A549 (cell line): ENCODE results near the gene RPP25L. TPM values are rescaled to one million over a fixed set of nuclear protein-coding genes. Genes with fewer than 3 reads are reported as not detected.
A peak's percentile ranks its signal among the peaks of the same experiment; 100 is the strongest.

Experiments
- ATAC-seq, 2 experiments: fragments of 200-7000 bp in 1 of 2; fragments of >200 bp in 1 of 2; cut with Nextera tagmentation in 1 of 2; cut with Tn5 transposase in 1 of 2; 3 replicates each; pipeline versions ENCODE4 v1.8.0 to v1.9.1; 2018 to 2020; ENCODE audit warnings: mild to moderate bottlenecking in 1 of 2, moderate library complexity in 1 of 2
- CTCF ChIA-PET: fragments of 300-600 bp; sonication (Branson Sonifier 250); formaldehyde crosslinking; extraction: SDS; loops from one replicate; lab custom pipeline; 2021; ENCODE audit warnings: antibody characterized with exemption, inconsistent platforms; lab: Yijun Ruan, JAX
- POLR2A ChIA-PET: fragments of 350-600 bp; formaldehyde crosslinking; extraction: SDS; loops from one replicate; lab custom pipeline; 2021; ENCODE audit warnings: antibody characterized with exemption, inconsistent platforms; lab: Yijun Ruan, JAX
- DNase-seq, 2 experiments: peaks; one replicate each; pipeline versions ENCODE4 v3.0.0 to v3.0.0-alpha.2; 2011 to 2016; ENCODE audit warnings: low read depth in 1 of 2, low spot score in 1 of 2
- FAIRE-seq: peaks from 2 replicates; lab custom pipeline; 2011; peaks lifted over from hg19 to GRCh38; lab: Jason Lieb, UNC
- H3K27ac ChIP-seq, 2 experiments: fragments of >200 bp; sonication (Bioruptor Twin); formaldehyde crosslinking; 3 replicates each; pipeline ENCODE4 v1.5.1; 2016 to 2017
- H3K4me1 ChIP-seq: fragments of >200 bp; sonication (Bioruptor Twin); formaldehyde crosslinking; 3 replicates; pipeline ENCODE4 v1.6.1; 2016
- H3K4me2 ChIP-seq: fragments of >200 bp; sonication (Bioruptor Twin); formaldehyde crosslinking; 3 replicates; pipeline ENCODE4 v1.6.1; 2016
- H3K4me3 ChIP-seq: fragments of >200 bp; sonication (Bioruptor Twin); formaldehyde crosslinking; 3 replicates; pipeline ENCODE4 v1.5.1; 2016
- H3K9me3 ChIP-seq: fragments of >200 bp; sonication (Bioruptor Twin); formaldehyde crosslinking; 3 replicates; pipeline ENCODE4 v1.6.1; 2016
- ATOH8 ChIP-seq: fragments of 250-450 bp; sonication (Bioruptor Pico); IDR thresholded peaks from 2 replicates; pipeline ENCODE4 v1.5.0; 2020; ENCODE audit warnings: low read depth, mild to moderate bottlenecking, moderate library complexity
- CHD2 ChIP-seq: fragments of 150-350 bp; IDR thresholded peaks from 2 replicates; pipeline ENCODE4 v1.6.1; 2014; ENCODE audit warnings: low read length; ENCODE audit not compliant: partially characterized antibody
- ELK1 ChIP-seq: fragments of 150-350 bp; IDR thresholded peaks from 2 replicates; pipeline ENCODE4 v1.6.1; 2014; ENCODE audit warnings: low read depth, mild to moderate bottlenecking, low read length
- ESRRA ChIP-seq: fragments of 150-350 bp; IDR thresholded peaks from 2 replicates; pipeline ENCODE4 v1.6.1; 2014; ENCODE audit warnings: mild to moderate bottlenecking, low read length, borderline replicate concordance
- FOSL2 ChIP-seq, 2 experiments: fragments of 450-650 bp in 1 of 2; fragments of >200 bp in 1 of 2; sonication (Bioruptor Twin) in 1 of 2; formaldehyde crosslinking; IDR thresholded peaks; 2 replicates each; pipeline versions ENCODE4 v1.5.0 to v1.6.1; 2016 to 2020; ENCODE audit warnings: mild to moderate bottlenecking in 1 of 2, moderate library complexity in 1 of 2
- HMGXB4 ChIP-seq: fragments of 250-450 bp; sonication (Bioruptor Pico); IDR thresholded peaks from 2 replicates; pipeline ENCODE4 v1.5.0; 2021; ENCODE audit warnings: mild to moderate bottlenecking, moderate library complexity, borderline replicate concordance
- JUN ChIP-seq, 2 experiments: fragments of >200 bp; sonication (Bioruptor Twin); formaldehyde crosslinking; IDR thresholded peaks; 2 replicates in 1 of 2; 3 replicates in 1 of 2; pipeline ENCODE4 v1.6.1; 2016 to 2017
- JUNB ChIP-seq: fragments of >200 bp; sonication (Bioruptor Twin); formaldehyde crosslinking; IDR thresholded peaks from 2 replicates; pipeline ENCODE4 v1.6.1; 2016
- MAZ ChIP-seq: fragments of 150-350 bp; IDR thresholded peaks from 2 replicates; pipeline ENCODE4 v1.6.1; 2014; ENCODE audit warnings: antibody characterized with exemption, low read depth, low read length, borderline replicate concordance
- NPAS2 ChIP-seq: fragments of 250-450 bp; sonication (Bioruptor Pico); IDR thresholded peaks from 2 replicates; pipeline ENCODE4 v1.8.0; 2022; ENCODE audit warnings: mild to moderate bottlenecking, moderate library complexity, borderline replicate concordance
- PHF8 ChIP-seq: fragments of 200-600 bp; sonication (generic); IDR thresholded peaks from 2 replicates; pipeline ENCODE4 v1.6.1; 2016; ENCODE audit warnings: low read depth, mild to moderate bottlenecking, antibody characterized with exemption, moderate library complexity, borderline replicate concordance
- POLR2AphosphoS2 ChIP-seq: conservative IDR thresholded peaks from 2 replicates; pipeline ENCODE4 v1.6.1; 2012; ENCODE audit warnings: low read length, improper control_type of control experiment, inconsistent platforms
- RCOR1 ChIP-seq: fragments of 150-350 bp; IDR thresholded peaks from 2 replicates; pipeline ENCODE4 v1.6.1; 2014; ENCODE audit warnings: antibody characterized with exemption, low read length, low read depth
- REST ChIP-seq: fragments of 200-600 bp; sonication (generic); IDR thresholded peaks from 2 replicates; pipeline ENCODE4 v1.6.1; 2016; ENCODE audit warnings: antibody characterized with exemption, mild to moderate bottlenecking, moderate library complexity
- RFX5 ChIP-seq: fragments of 450-650 bp; IDR thresholded peaks from 2 replicates; pipeline ENCODE4 v1.7.1; 2014; ENCODE audit warnings: antibody characterized with exemption, mild to moderate bottlenecking, moderate library complexity
- RNF2 ChIP-seq: fragments of 200-600 bp; sonication (generic); IDR thresholded peaks from 2 replicates; pipeline ENCODE4 v1.6.1; 2016; ENCODE audit warnings: low read depth, mild to moderate bottlenecking, antibody characterized with exemption, moderate library complexity, borderline replicate concordance
- ZC3H11A ChIP-seq: fragments of 450-650 bp; IDR thresholded peaks from 2 replicates; pipeline ENCODE4 v1.6.1; 2014; ENCODE audit warnings: antibody characterized with exemption, mild to moderate bottlenecking
- WGBS: methylation state at CpG from one replicate; pipeline ENCODE4 v1.1.6; 2017; ENCODE audit errors: missing lambda C conversion rate; 5-methylcytosine and 5-hydroxymethylcytosine counted together
- polyA plus RNA-seq, 4 experiments: library from polyadenylated mRNA; depleted of rRNA in 3 of 4; stranded (reverse); fragments of >200 nt; fragmentation: RNase III in 1 of 4; extraction: RNeasy Plus Mini Kit Qiagen cat#74134 plus additional on column Dnase treatment in 1 of 4; gene quantifications; 2 replicates in 3 of 4; 3 replicates in 1 of 4; pipeline ENCODE4 v1.2.3, GENCODE V29; 2011 to 2017

The RPP25L gene
- polyA plus RNA-seq, 2 of the 4 experiments (the other 2 are of a cell fraction): 40.8 to 41.7 TPM

- TF ChIP-seq PHF8 (no peak), JUNB (no peak), NPAS2 (CRISPR knock-in tag) (no peak), RFX5 (no peak), ZC3H11A (no peak), MAZ (no peak), ESRRA (no peak), FOSL2 (IDR thresholded peaks at IDR 0.05) (no peak), FOSL2 (CRISPR knock-in tag; IDR thresholded peaks at IDR 0.05) (no peak), CHD2 (no peak), ELK1 (no peak), POLR2AphosphoS2 (no peak)
Measured at GRCh38 chr9:34629491-34629808, 17.6 kb upstream of the RPP25L start (continued).

- ATAC-seq: peak; percentile 73 to 85
- peak within 1 kb of the TSS; percentile 49 for H3K4me3 ChIP-seq
- H3K27ac ChIP-seq: peak within 1 kb of the TSS; percentile 3 to 61; a peak in 3 of 6 replicates
- no peaks in the 10 kb centered on the region for H3K9me3 ChIP-seq
- no peak for TF ChIP-seq ATOH8
- TF ChIP-seq, all 56 proteins: peak for 0
- CTCF ChIA-PET: interaction anchor here (1.3 to 13.3 kb wide), 5 partner anchors 9 to 81 kb away, joined by 4 to 429 read pairs (median 6); partner anchors contain the start of genes DCTN3, RPP25L and SIGMAR1
- no peak for FAIRE-seq
- POLR2A ChIA-PET: interaction anchor here (1.2 kb wide), 1 partner anchor 8 kb away, joined by 3 read pairs; no protein-coding TSS in a partner anchor
- H3K4me1 ChIP-seq: peaks cover 13% of the 10 kb centered on the region; the same call in 1 of the 3 replicates
- WGBS: 8% methylated on average over 38 of the region's 69 CpGs
- DNase-seq: no peak
- H3K4me2 ChIP-seq: peak within 1 kb of the TSS; percentile 95
Measured at GRCh38 chr9:34628656-34629490, 17.0 kb upstream of the RPP25L start, which contains the start of gene ARID3C. TSS of gene ARID3C (minus strand) at chr9:34629066. CDS start at chr9:34628014, 1,052 bp downstream.

- no peak for TF ChIP-seq FOSL2 (IDR thresholded peaks at IDR 0.05)
- no peak for TF ChIP-seq FOSL2 (CRISPR knock-in tag; IDR thresholded peaks at IDR 0.05)
- Histone ChIP-seq H3K27ac (no peak overlapping the region), H3K4me2 (peak overlapping the region; percentile 95), H3K4me3 (peak overlapping the region; percentile 49), H3K9me3 (no peaks in the 10 kb centered on the region), H3K4me1 (peaks cover 13% of the 10 kb centered on the region; the same call in 1 of the 3 replicates)
- POLR2A ChIA-PET: no interaction called here
- no peak for FAIRE-seq
- CTCF ChIA-PET: interaction anchor here (0.7 to 13.3 kb wide), 3 partner anchors 17 to 37 kb away, joined by 3 to 429 read pairs (median 4); partner anchors contain the start of gene RPP25L
- peak in 1 of 2 experiments; percentile 3; a peak in 1 of 6 replicates for ATAC-seq
- DNase-seq: no peak
- WGBS: 51% methylated on average over 19 of the region's 20 CpGs
Measured at GRCh38 chr9:34627716-34628655, 16.1 kb upstream of the RPP25L start.

GRCh38 chr9:34625186-34625486 lies 13.2 kb upstream of the RPP25L start:
- WGBS: 62% methylated on average over 3 of the region's 3 CpGs
- POLR2A ChIA-PET: interaction anchor here (1.9 kb wide), 1 partner anchor 13 kb away, joined by 6 read pairs; the partner anchor contains the start of gene SIGMAR1
- no peak for DNase-seq
- Histone ChIP-seq H3K4me1 (peaks cover 5% of the 10 kb centered on the region; the same call in 1 of the 3 replicates), H3K4me3 (no peak overlapping the region), H3K27ac (no peak overlapping the region), H3K4me2 (no peak overlapping the region), H3K9me3 (no peaks in the 10 kb centered on the region)
- no peak for ATAC-seq
- FAIRE-seq: no peak
- CTCF ChIA-PET: interaction anchor here (1.1 to 7.4 kb wide), 7 partner anchors 9 to 33 kb away, joined by 5 to 118 read pairs (median 11); partner anchors contain the start of genes RPP25L and SIGMAR1
- no peak for TF ChIP-seq RNF2
- no peak for TF ChIP-seq REST
- TF ChIP-seq RCOR1: no peak
- TF ChIP-seq HMGXB4 (CRISPR knock-in tag): no peak
- TF ChIP-seq JUN (IDR thresholded peaks at IDR 0.05): no peak
